Measurements from ENCODE around the gene METTL5.
"Not testable (repeated sequence)": the region's sequence is repeated elsewhere in the genome, so short reads cannot be mapped to it uniquely, and the experiment has no call there.

METTL5 gene

DNA sequence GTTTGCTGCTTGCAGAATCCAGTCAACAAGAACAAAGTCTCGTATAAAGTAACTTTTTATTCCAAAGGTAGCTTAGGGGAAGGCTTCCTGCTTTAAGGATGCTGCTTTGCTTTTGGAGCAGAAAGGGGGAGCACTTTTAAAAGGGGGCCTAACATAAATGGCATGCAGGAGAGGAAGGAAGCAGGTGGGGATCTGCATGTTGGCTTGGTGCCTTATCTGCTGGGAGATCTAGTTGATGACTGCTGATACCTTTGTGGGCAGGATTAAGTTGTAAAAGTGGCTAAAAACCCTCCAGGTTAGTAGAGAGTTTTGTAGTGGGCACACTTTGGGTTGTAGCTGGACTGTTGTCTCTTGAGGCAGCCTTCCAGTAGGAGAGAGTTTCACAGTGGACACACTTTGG lies 25.0 kb upstream of the METTL5 start:
- Histone ChIP-seq H3K27ac (no peak overlapping the region), H3K4me3 (no peak overlapping the region), H3K27me3 (no peaks in the 10 kb centered on the region), H3K36me3 (no peaks in the 10 kb centered on the region), H3K4me1 (peaks cover 0 to 22% (median 5%) of the 10 kb centered on the region in 4 donors), H3K9me3 (no peaks in the 10 kb centered on the region)
- intact Hi-C loops (cut with DNase I; ENCODE audit: low total_unique reads) = no loop called here
- TF ChIP-seq, protein P1, sequence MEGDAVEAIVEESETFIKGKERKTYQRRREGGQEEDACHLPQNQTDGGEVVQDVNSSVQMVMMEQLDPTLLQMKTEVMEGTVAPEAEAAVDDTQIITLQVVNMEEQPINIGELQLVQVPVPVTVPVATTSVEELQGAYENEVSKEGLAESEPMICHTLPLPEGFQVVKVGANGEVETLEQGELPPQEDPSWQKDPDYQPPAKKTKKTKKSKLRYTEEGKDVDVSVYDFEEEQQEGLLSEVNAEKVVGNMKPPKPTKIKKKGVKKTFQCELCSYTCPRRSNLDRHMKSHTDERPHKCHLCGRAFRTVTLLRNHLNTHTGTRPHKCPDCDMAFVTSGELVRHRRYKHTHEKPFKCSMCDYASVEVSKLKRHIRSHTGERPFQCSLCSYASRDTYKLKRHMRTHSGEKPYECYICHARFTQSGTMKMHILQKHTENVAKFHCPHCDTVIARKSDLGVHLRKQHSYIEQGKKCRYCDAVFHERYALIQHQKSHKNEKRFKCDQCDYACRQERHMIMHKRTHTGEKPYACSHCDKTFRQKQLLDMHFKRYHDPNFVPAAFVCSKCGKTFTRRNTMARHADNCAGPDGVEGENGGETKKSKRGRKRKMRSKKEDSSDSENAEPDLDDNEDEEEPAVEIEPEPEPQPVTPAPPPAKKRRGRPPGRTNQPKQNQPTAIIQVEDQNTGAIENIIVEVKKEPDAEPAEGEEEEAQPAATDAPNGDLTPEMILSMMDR (IDR thresholded peaks at IDR 0.05) = no peak
- no peak for DNase-seq

DNA sequence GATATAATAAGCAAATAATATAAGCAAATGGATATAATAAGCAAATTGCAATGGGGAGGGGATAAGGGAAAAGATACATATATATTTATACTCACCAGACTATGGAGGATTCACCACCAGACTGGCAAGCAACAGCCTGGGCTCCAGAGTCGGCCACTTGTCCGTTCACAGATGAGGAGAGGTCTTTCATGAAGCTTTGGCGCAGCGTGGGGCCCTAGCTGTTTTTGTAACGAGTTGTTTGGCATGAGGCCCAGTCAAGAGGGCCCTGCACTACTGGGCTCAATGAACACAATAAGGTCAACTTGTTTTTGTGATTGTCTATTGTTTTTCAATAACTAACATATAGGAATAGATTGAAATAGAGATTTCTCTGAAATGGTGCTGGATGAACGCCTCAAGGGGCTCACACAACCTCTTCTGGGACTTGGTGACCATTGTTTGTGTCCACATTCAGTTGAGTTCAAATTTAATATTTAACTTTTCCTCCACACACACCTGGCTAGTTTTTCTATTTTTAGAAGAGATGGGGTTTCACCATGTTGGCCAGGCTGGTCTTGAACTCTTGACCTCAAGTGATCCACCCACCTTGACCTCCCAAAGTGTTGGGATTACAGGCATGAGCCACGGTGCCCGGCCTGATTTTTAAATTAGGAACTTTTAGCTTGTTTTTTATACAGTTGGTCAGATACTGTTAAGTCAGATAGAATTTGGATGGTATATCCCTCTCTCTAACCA lies 24.4 kb upstream of the METTL5 start:
- peaks cover 0 to 22% (median 5%) of the 10 kb centered on the region in 4 donors for H3K4me1 ChIP-seq
- intact Hi-C loops (cut with DNase I; ENCODE audit: low total_unique reads); H3K36me3 ChIP-seq; DNase-seq; H3K27me3 ChIP-seq; H3K4me3 ChIP-seq; H3K27ac ChIP-seq; H3K9me3 ChIP-seq: not testable (repeated sequence)

DNA sequence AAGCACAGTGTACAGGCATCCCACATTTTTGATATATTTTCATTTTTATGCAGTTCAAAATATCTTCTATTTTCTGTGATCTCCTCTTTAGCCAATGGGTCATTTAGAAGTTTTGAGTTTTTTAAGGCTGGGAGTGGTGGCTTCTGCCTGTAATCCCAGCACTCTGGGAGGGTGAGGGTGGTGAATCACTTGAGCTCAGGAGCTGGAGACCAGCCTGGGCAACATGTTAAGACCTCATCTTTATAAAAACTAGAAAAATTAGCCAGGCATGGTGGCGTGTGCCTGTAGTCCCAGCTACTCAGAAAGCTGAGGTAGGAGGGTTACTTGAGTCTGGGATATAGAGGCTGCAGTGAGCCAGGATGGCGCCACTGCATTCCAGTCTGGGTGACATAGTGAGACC lies 20.3 kb upstream of the METTL5 start:
- peaks cover 0 to 7% (median 5%) of the 10 kb centered on the region in 3 donors for H3K36me3 ChIP-seq
- no peaks in the 10 kb centered on the region for H3K9me3 ChIP-seq
- intact Hi-C loops (cut with DNase I; ENCODE audit: low total_unique reads) = no loop called here
- H3K27ac ChIP-seq = no peak overlapping the region
- TF ChIP-seq, protein P1 (IDR thresholded peaks at IDR 0.05) = no peak
- peaks cover 0 to 37% (median 11%) of the 10 kb centered on the region in 4 donors for H3K4me1 ChIP-seq
- no peak overlapping the region for H3K4me3 ChIP-seq
- H3K27me3 ChIP-seq = no peaks in the 10 kb centered on the region
- no peak for DNase-seq

GRCh38 chr2:169841625-169842024 lies 16.9 kb upstream of the METTL5 start:
- H3K4me3 ChIP-seq; H3K27me3 ChIP-seq; H3K27ac ChIP-seq; H3K36me3 ChIP-seq; H3K9me3 ChIP-seq; intact Hi-C loops (cut with DNase I; ENCODE audit: low total_unique reads); DNase-seq: not testable (repeated sequence)
- peaks cover 0 to 53% (median 21%) of the 10 kb centered on the region in 4 donors for H3K4me1 ChIP-seq

DNA sequence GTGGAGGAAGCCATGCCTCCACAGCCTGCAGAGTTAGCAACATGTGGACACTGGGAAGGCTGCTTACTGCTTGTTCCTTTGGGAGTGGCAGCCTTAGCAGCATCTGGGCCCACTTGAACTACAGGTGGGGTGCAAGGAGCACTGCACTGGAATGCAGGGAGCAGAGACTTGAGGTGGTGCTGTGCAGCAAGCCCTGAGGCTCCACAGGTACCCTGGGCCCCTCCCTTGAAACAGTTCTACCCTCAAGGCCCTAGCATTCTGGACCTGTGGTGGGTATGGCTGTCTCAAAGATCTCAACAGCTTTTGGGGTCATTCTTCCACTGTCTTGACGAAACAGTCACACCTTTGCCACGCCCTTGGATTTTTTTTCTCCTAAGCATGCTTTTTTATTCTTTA lies 16.0 kb upstream of the METTL5 start:
- Histone ChIP-seq H3K9me3 (no peaks in the 10 kb centered on the region), H3K4me1 (peaks cover 0 to 49% (median 20%) of the 10 kb centered on the region in 4 donors), H3K4me3 (no peak overlapping the region), H3K27ac (no peak overlapping the region), H3K27me3 (no peaks in the 10 kb centered on the region), H3K36me3 (peaks cover 0 to 7% (median 5%) of the 10 kb centered on the region in 3 donors)
- TF ChIP-seq, protein P1 (IDR thresholded peaks at IDR 0.05) = no peak
- intact Hi-C loops (cut with DNase I; ENCODE audit: low total_unique reads) = no loop called here
- no peak for DNase-seq

- TF ChIP-seq, protein P1 (IDR thresholded peaks at IDR 0.05) = no peak
- intact Hi-C loops (cut with DNase I; ENCODE audit: low total_unique reads) = no loop called here
- Histone ChIP-seq H3K4me3 (no peak overlapping the region), H3K9me3 (no peaks in the 10 kb centered on the region), H3K27ac (no peak overlapping the region), H3K36me3 (peaks cover 0 to 7% (median 5%) of the 10 kb centered on the region in 3 donors), H3K4me1 (peaks cover 0 to 54% (median 20%) of the 10 kb centered on the region in 4 donors), H3K27me3 (no peaks in the 10 kb centered on the region)
- DNase-seq = no peak
Measured at GRCh38 chr2:169839954-169840746, 15.4 kb upstream of the METTL5 start.

Data from tibial artery (tissue), 4 donors.